Stimulated activated CD8-positive, alpha-beta memory T cell treated with anti-CD3 and anti-CD28 coated beads, Interleukin-15, amount 100 ng/mL, for 24 hours (primary cell): ENCODE data around the gene PTTG1.

Source experiments
- DNase-seq: peaks from one replicate; pipeline ENCODE4 v3.0.0-alpha.2; 2020; ENCODE audit warnings: low read depth

PTTG1 gene

DNA sequence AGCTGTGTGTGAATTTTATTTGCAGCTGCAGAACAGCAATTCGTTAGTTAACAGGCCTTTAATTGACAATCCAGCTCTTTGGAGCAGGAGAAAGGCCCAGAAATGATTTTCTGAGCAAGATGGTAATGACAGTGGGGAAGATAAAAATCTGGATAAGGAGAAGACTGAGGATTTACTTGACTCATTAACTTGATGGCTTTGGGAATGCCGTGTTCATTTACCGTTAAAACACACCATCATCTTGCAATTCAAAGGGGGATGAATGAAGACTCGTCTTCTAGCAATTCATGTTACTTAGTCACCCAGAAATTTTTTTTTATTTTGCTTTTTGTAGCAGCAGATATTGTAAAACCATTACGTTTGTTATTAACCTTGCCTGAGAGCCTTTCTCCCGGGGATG lies 52.0 kb downstream of the PTTG1 start:
- no peak for DNase-seq

DNA sequence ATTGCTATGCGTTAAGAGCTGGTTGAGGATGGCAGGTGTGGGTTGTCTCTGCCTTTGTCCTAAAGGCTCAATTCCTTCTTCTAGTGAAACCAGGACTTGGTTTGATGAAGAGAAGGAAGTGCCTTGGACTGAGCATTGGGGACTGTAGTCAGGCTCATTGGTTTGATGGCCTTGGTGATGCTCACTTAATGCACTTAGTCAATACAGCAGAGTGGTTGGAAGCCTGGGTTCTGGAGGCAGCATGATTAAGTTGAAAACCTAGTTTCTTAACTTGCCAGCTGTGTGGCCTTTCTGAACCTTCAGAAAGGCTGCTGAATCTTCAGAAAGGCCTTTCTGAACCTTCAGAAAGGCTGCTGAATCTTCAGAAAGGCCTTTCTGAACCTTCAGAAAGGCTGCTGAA lies 52.4 kb downstream of the PTTG1 start:
- DNase-seq, result no peak

DNA sequence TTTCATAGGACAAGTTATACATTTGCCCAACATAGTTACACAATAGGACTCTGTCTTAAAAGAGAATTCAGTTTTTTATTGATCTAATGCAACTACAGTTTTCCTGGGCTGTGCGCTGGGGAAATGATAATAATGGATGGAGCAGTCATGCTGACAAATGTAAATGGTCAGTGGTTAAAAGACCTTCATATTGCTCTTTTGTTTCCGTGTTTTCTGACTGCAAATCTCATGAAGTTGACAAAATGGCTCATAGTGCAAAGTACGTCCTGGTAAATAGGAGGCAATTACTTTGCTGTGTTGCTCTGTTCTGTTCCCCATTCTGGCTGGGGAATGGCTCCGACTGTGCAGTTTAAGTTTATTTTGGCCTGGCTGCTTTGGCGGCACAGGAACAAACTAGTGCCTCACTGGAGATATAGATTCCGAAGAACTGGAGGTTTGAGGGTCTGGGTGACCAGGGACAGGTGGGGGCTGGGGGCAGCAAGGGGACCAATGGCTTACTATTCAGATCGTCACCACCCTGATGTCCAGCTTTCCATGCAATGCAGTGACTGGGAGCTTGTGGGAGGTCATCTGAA lies 54.3 kb downstream of the PTTG1 start:
- DNase-seq, result no peak

DNA sequence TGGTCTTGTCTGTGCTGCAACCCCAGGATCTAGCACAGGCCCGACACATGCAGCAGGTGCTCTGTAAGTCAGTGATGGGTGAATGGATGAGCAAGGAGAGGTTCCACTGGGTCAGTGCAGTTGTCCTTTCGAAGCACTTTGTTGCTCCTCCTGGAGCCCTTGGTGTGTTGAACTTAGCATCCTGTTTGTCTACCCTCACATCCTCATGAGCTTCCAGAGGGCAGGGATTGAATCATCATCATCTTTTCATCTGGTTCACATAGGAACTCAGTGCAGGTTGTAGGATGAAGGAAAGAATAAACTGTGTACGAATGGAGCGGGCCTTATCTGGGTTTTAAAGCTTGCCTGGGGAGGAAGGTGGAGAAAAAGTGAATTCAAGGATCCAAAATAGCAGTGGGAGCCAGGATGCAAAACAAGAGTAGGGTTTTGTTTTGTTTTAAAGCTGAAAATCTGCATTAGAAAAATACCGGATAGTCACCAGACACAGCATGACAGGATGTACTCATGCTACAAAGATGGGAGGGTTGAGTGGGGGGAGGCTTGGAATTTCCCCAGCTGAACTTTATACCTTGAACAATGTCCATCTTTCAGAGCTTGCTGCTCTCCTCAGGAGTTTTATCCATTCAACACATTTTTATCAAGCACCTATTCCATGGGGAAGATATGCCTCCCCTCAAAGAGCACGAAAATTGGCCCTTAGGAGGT lies 55.8 kb downstream of the PTTG1 start:
- DNase-seq, result no peak

DNA sequence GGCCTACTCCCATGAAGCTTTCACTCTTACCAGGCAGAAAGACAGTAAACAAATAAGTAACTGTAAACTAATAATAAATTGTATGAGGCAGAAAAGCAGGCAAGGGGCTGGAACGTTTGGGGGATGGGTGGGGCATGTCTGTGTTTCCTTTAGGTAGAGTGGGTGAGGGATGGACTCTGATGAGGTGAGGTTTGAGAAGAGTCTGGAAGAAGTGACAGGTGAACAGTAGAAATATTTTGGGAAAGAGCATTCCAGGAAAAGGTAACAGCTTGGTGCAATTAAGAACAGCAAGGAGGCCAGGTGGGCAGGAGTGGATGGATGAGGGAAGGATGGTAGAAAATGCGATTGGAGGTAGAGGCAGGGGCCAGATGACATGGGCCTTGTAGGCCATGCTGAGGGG lies 56.5 kb downstream of the PTTG1 start:
- no peak for DNase-seq
